ENCODE data around the gene SPOCK1.
"Not testable (repeated sequence)": the region's sequence is repeated elsewhere in the genome, so short reads cannot be mapped to it uniquely, and the experiment has no call there.

The SPOCK1 gene

GRCh38 chr5:137498736-137499505 lies at the start of gene SPOCK1:
Gene SPOCK1, minus strand, starts transcription at chr5:137499326.
- DNase-seq = peak in 45 of 56 donors; percentile 27 to 86 (median 56)

- no peak for DNase-seq
These were observed 46.8 kb upstream of the SPOCK1 start for GRCh38 chr5:137545956-137546355.

- not testable (repeated sequence) for DNase-seq
These were observed 36.3 kb upstream of the SPOCK1 start for GRCh38 chr5:137535449-137535848.

GRCh38 chr5:137533963-137534362 lies 34.8 kb upstream of the SPOCK1 start:
- DNase-seq = no peak

GRCh38 chr5:137531266-137531665 lies 32.1 kb upstream of the SPOCK1 start:
- no peak for DNase-seq

GRCh38 chr5:137521246-137521645 lies 22.1 kb upstream of the SPOCK1 start:
- DNase-seq = no peak

GRCh38 chr5:137516961-137517360 lies 17.8 kb upstream of the SPOCK1 start:
- no peak for DNase-seq

- DNase-seq = no peak
These were observed 17.2 kb upstream of the SPOCK1 start for GRCh38 chr5:137516251-137516797.

- DNase-seq = peak in 2 of 56 donors; percentile 7 to 17
These were observed 16.1 kb upstream of the SPOCK1 start for GRCh38 chr5:137515238-137515637.

GRCh38 chr5:137510671-137511070 lies 11.5 kb upstream of the SPOCK1 start:
- DNase-seq = no peak

GRCh38 chr5:137507150-137507549 lies 8.0 kb upstream of the SPOCK1 start:
- DNase-seq = no peak

- no peak for DNase-seq
These were observed 7.2 kb upstream of the SPOCK1 start for GRCh38 chr5:137506296-137506695.

- peak in 10 of 56 donors; percentile 18 to 50 (median 40) for DNase-seq
These were observed 5.8 kb upstream of the SPOCK1 start for GRCh38 chr5:137504916-137505315.

GRCh38 chr5:137503456-137503855 lies 4.3 kb upstream of the SPOCK1 start:
- no peak for DNase-seq

- DNase-seq = no peak
These were observed 3.5 kb upstream of the SPOCK1 start for GRCh38 chr5:137502632-137503031.

GRCh38 chr5:137501846-137502406 lies 2.8 kb upstream of the SPOCK1 start:
- DNase-seq = no peak

- no peak for DNase-seq
These were observed 2.1 kb upstream of the SPOCK1 start for GRCh38 chr5:137501226-137501625.

GRCh38 chr5:137500615-137501225 lies 1.6 kb upstream of the SPOCK1 start:
- DNase-seq = no peak

- not testable (repeated sequence) for DNase-seq
These were observed 351 bp upstream of the SPOCK1 start for GRCh38 chr5:137499506-137499847.

GRCh38 chr5:137498301-137498735 lies 808 bp downstream of the SPOCK1 start:
- peak in 5 of 56 donors; percentile 12 to 33 (median 16) for DNase-seq

GRCh38 chr5:137497396-137498290 lies 1.5 kb downstream of the SPOCK1 start:
- peak in 22 of 56 donors; percentile 12 to 57 (median 28) for DNase-seq

Measured in nucleus accumbens (tissue), 56 donors.